B cell (primary cell): ENCODE results near the gene POLR1G. TPM values are rescaled to one million over a fixed set of nuclear protein-coding genes. Genes with fewer than 3 reads are reported as not detected.

ENCODE experiments used
- ATAC-seq: fragments of 200-7000 bp; cut with Tn5 transposase; one replicate; pipeline ENCODE4 v1.10.0; 2021; ENCODE audit warnings: low read depth, mild to moderate bottlenecking, moderate number of reproducible peaks, moderate library complexity
- CTCF ChIA-PET: fragments of 350-600 bp; sonication (Branson Sonifier 250); formaldehyde crosslinking; loops from one replicate; lab custom pipeline; 2021; ENCODE audit warnings: antibody characterized with exemption, inconsistent platforms; lab: Charles Lee
- POLR2A ChIA-PET: fragments of 350-600 bp; sonication (Branson Sonifier 250); formaldehyde crosslinking; loops from one replicate; lab custom pipeline; 2021; ENCODE audit warnings: antibody characterized with exemption; lab: Charles Lee
- DNase-seq: peaks from one replicate; pipeline ENCODE4 v3.0.0; 2013
- H2AFZ ChIP-seq: 2 replicates; pipeline ENCODE4 v1.6.1; 2012; ENCODE audit warnings: mild to moderate bottlenecking, low read depth, low read length; ENCODE audit not compliant: insufficient read depth, poor library complexity, severe bottlenecking
- H3K27ac ChIP-seq, 2 donors: 1 replicate in 1 of 2; 2 replicates in 1 of 2; pipeline ENCODE4 v1.5.1; 2012 to 2013; ENCODE audit warnings: low read length in 2 of 2, mild to moderate bottlenecking in 2 of 2, moderate library complexity in 1 of 2
- H3K27me3 ChIP-seq, 4 experiments: fragments of 200-600 bp in 1 of 4; sonication (generic) in 1 of 4; replicated peaks in 1 of 4; 1 replicate in 2 of 4; 2 replicates in 2 of 4; pipeline versions ENCODE4 v1.6.1 to v1.7.0; 2013 to 2016; ENCODE audit warnings: low read length in 3 of 4, mild to moderate bottlenecking in 2 of 4, mixed read lengths in 1 of 4, moderate library complexity in 1 of 4; ENCODE audit not compliant: insufficient read depth in 4 of 4, control insufficient read depth in 3 of 4; ENCODE audit errors: control extremely low read depth in 1 of 4
- H3K36me3 ChIP-seq, 2 experiments: replicated peaks in 1 of 2; 1 replicate in 1 of 2; 2 replicates in 1 of 2; pipeline versions ENCODE4 v1.6.1 to v1.7.1; 2013; ENCODE audit warnings: low read length in 1 of 2; ENCODE audit not compliant: insufficient read depth in 2 of 2, control insufficient read depth in 1 of 2; ENCODE audit errors: control extremely low read depth in 1 of 2, extremely low read depth in 1 of 2
- H3K4me1 ChIP-seq, 2 donors: fragments of 200-600 bp in 1 of 2; sonication (generic) in 1 of 2; 1 replicate in 1 of 2; 2 replicates in 1 of 2; pipeline versions ENCODE4 v1.5.1 to v1.6.1; 2013 to 2017; ENCODE audit warnings: low read length in 2 of 2; ENCODE audit not compliant: control insufficient read depth in 2 of 2, insufficient read depth in 2 of 2
- H3K4me2 ChIP-seq: replicated peaks from 2 replicates; pipeline ENCODE3; 2012; ENCODE audit warnings: mild to moderate bottlenecking, low read depth, low read length; ENCODE audit not compliant: poor library complexity, severe bottlenecking
- H3K4me3 ChIP-seq, 5 experiments: fragments of 200-600 bp in 1 of 5; sonication (generic) in 1 of 5; 1 replicate in 3 of 5; 2 replicates in 2 of 5; pipeline versions ENCODE4 v1.5.1 to v1.7.0; 2011 to 2016; ENCODE audit warnings: low read length in 4 of 5, mild to moderate bottlenecking in 4 of 5, low read depth in 2 of 5, control low read depth in 1 of 5, moderate library complexity in 1 of 5; ENCODE audit not compliant: insufficient read depth in 1 of 5; ENCODE audit errors: control extremely low read depth in 1 of 5, extremely low read depth in 1 of 5
- H3K79me2 ChIP-seq: fragments of 200-600 bp; sonication (generic); one replicate; pipeline ENCODE4 v1.6.0; 2016; ENCODE audit warnings: low read length; ENCODE audit not compliant: control insufficient read depth, insufficient read depth
- H3K9ac ChIP-seq: fragments of 200-600 bp; sonication (generic); 2 replicates; pipeline ENCODE4 v1.6.1; 2017; ENCODE audit warnings: mild to moderate bottlenecking, low read length, moderate library complexity
- H3K9me3 ChIP-seq, 3 donors: one replicate each; pipeline versions ENCODE4 v1.6.1 to v1.7.1; 2013; ENCODE audit warnings: low read length in 2 of 3; ENCODE audit not compliant: control insufficient read depth in 2 of 3, insufficient read depth in 1 of 3; ENCODE audit errors: control extremely low read depth in 1 of 3
- H4K20me1 ChIP-seq: 2 replicates; pipeline ENCODE4 v1.6.0; 2012; ENCODE audit warnings: mild to moderate bottlenecking, low read length; ENCODE audit not compliant: insufficient read depth, control insufficient read depth, poor library complexity, severe bottlenecking
- H3K27ac Mint-ChIP-seq: one replicate; pipeline ENCODE4 v1.8.0; 2021; ENCODE audit warnings: mixed read lengths
- H3K27me3 Mint-ChIP-seq: one replicate; pipeline ENCODE4 v1.8.0; 2021; ENCODE audit warnings: mixed read lengths
- H3K4me1 Mint-ChIP-seq: one replicate; pipeline ENCODE4 v1.8.0; 2021; ENCODE audit warnings: mixed read lengths
- H3K4me3 Mint-ChIP-seq: one replicate; pipeline ENCODE4 v1.8.0; 2021; ENCODE audit warnings: mixed read lengths
- H3K9me3 Mint-ChIP-seq: one replicate; pipeline ENCODE4 v1.8.0; 2022; ENCODE audit warnings: mixed read lengths; ENCODE audit not compliant: insufficient read depth
- CTCF ChIP-seq: fragments of 200-600 bp; IDR thresholded peaks from one replicate; pipeline ENCODE4 v1.8.0; 2022; ENCODE audit warnings: antibody characterized with exemption, mild to moderate bottlenecking
- EZH2 ChIP-seq: IDR thresholded peaks from 2 replicates; pipeline ENCODE4 v1.6.1; 2012; ENCODE audit warnings: borderline replicate concordance, low read depth, mild to moderate bottlenecking, moderate library complexity, low read length; ENCODE audit not compliant: insufficient read depth, poor library complexity, severe bottlenecking
- WGBS: methylation state at CpG from one replicate; pipeline ENCODE4 v1.1.5; 2013; ENCODE audit warnings: missing lambda C conversion rate; ENCODE audit not compliant: insufficient coverage; 5-methylcytosine and 5-hydroxymethylcytosine counted together
- intact Hi-C: fragments of 100-400 bp; cut with micrococcal nuclease; formaldehyde crosslinking; loops from one replicate; pipeline ENCODE4 v1.10.0; 2022
- polyA plus RNA-seq: library from polyadenylated mRNA; depleted of rRNA; stranded (reverse); fragments of >200 nt; gene quantifications from 2 replicates; pipeline ENCODE4 v1.2.3, GENCODE V29; 2012
- total RNA-seq, 2 donors: library from RNA; stranded (reverse); fragments of 120-200 nt in 1 of 2; gene quantifications; 1 replicate in 1 of 2; 2 replicates in 1 of 2; pipeline versions ENCODE4 v1.2.3 to v1.2.4, GENCODE V29; 2013 to 2022

The POLR1G gene
- total and polyA plus RNA-seq, 2 donors (not counting 1 experiment from before 2014, with no cell fraction given) = 2.1 to 4.3 TPM

DNA sequence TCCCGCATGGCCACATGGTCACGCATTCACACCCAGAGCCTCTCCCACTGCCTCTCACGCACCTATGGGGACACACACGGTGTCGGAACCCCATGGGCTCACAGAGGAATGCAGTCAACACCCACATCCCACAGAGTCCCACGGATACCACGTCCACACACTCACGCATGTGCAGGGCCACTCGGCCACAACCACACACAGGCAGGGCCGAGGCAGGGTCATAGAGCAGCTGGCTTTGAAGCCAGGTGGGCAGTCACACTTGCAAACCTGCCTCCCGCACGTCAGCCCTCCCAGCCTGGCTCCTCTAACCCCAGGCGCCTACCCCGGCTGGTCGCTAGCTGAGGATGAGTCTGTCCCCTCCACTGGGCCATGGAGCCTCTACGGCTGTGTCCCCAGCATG, 44.2 kb upstream of the POLR1G start:
- ChIA-PET POLR2A (no interaction called here), CTCF (no interaction called here)
- H3K9me3 ChIP-seq = no peaks in the 10 kb centered on the region
- Mint-ChIP-seq H3K27me3 (no peaks in the 10 kb centered on the region), H3K9me3 (no peaks in the 10 kb centered on the region), H3K27ac (no peak overlapping the region), H3K4me1 (no peaks in the 10 kb centered on the region), H3K4me3 (no peak overlapping the region)
- H3K4me1 ChIP-seq = no peaks in the 10 kb centered on the region
- no peak overlapping the region for H2AFZ ChIP-seq
- no peak for TF ChIP-seq CTCF
- TF ChIP-seq EZH2 = no peak
- H3K9ac ChIP-seq = no peak overlapping the region
- no peaks in the 10 kb centered on the region for H3K79me2 ChIP-seq
- ATAC-seq (no peak), DNase-seq (no peak)
- intact Hi-C loops = no loop called here
- H3K4me2 ChIP-seq = no peak overlapping the region
- peaks cover 0 to 13% of the 10 kb centered on the region in 2 experiments for H3K36me3 ChIP-seq
- no peak overlapping the region for H3K4me3 ChIP-seq
- no peak overlapping the region for H3K27ac ChIP-seq
- no peaks in the 10 kb centered on the region for H3K27me3 ChIP-seq
- WGBS = 89% methylated on average over 11 of the region's 16 CpGs
- H4K20me1 ChIP-seq = no peaks in the 10 kb centered on the region

DNA sequence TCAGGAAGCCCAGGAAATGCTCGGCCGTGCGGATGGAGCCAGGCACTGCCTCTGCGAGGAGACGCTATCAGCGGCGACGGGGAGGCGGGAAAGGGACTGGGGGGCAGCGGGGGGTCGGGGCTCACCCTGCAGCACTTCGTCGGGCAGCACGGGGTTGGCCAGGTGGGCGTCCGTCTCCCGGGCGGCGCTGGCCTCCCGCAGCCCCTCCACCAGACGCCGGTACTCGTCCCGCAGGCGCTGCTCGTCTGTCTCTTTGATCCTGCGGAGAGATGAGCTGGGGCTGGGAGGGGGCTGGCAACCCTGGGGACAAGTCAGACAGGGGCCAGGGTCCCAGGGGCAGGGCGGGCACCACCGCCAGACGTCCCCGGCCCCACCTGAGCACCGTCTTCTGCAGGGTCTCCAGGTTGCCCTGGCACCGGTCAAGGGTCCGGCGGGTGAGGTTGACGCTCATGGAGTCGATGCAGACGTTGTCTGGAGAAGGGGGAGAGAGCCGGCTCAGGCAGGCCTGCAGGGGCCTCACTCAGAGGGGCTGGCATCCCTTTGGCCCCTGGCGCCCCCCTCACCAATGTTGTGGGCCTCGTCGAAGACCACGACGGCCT, 42.5 kb upstream of the POLR1G start:
- Histone ChIP-seq H3K27ac (no peak overlapping the region), H4K20me1 (no peaks in the 10 kb centered on the region), H3K9ac (no peak overlapping the region), H2AFZ (no peak overlapping the region), H3K79me2 (no peaks in the 10 kb centered on the region), H3K4me2 (no peak overlapping the region), H3K27me3 (no peaks in the 10 kb centered on the region), H3K9me3 (no peaks in the 10 kb centered on the region), H3K4me3 (no peak overlapping the region), H3K4me1 (no peaks in the 10 kb centered on the region), H3K36me3 (peaks cover 0 to 18% of the 10 kb centered on the region in 2 experiments)
- Mint-ChIP-seq H3K27ac (no peak overlapping the region), H3K27me3 (no peaks in the 10 kb centered on the region), H3K4me3 (no peak overlapping the region), H3K9me3 (no peaks in the 10 kb centered on the region), H3K4me1 (peaks cover 1% of the 10 kb centered on the region)
- no peak for DNase-seq
- ChIA-PET CTCF (no interaction called here), POLR2A (no interaction called here)
- intact Hi-C loops = no loop called here
- 98% methylated on average over 39 of the region's 44 CpGs for WGBS
- no peak for ATAC-seq
- TF ChIP-seq EZH2 (no peak), CTCF (no peak)
